Measurements from ENCODE around the gene ABCC4. TPM values are rescaled to one million over a fixed set of nuclear protein-coding genes. Genes with fewer than 3 reads are reported as not detected.
A peak's percentile ranks its signal among the peaks of the same experiment; 100 is the strongest.

ABCC4 gene
- total RNA-seq, 1 experiment from 2014 or later = 26.3 TPM

- BruUV-seq (replicated peaks) = no TSS peak
- Histone ChIP-seq H3K36me3 (ENCODE audit: control insufficient read depth in 1 of 2, insufficient read depth in 2 of 2, low read length in 2 of 2) (no peaks in the 10 kb centered on the region), H3K27ac (ENCODE audit: low read depth, low read length) (no peak overlapping the region), H3K9me3 (ENCODE audit: control insufficient read depth in 1 of 2, insufficient read depth in 1 of 2, low read depth in 1 of 2, low read length in 2 of 2) (no peaks in the 10 kb centered on the region), H3K79me2 (ENCODE audit: insufficient read depth, low read length) (peaks cover 67% of the 10 kb centered on the region), H3K27me3 (ENCODE audit: insufficient read depth, low read length) (no peaks in the 10 kb centered on the region), H2AFZ (ENCODE audit: low read depth, low read length, poor library complexity, severe bottlenecking) (no peak overlapping the region), H4K20me1 (ENCODE audit: insufficient read depth) (no peaks in the 10 kb centered on the region), H3K4me1 (ENCODE audit: control insufficient read depth in 1 of 2, insufficient read depth in 2 of 2, low read length in 2 of 2) (peaks cover 49 to 79% of the 10 kb centered on the region in 2 experiments), H3K9me2 (ENCODE audit: insufficient read depth) (no peaks in the 10 kb centered on the region), H3K4me3 (replicated peaks in 1 of 2; ENCODE audit: low read depth in 1 of 2, low read length in 2 of 2) (no peak overlapping the region), H3K9ac (ENCODE audit: low read length) (no peak overlapping the region), H3K4me2 (ENCODE audit: low read length) (peak overlapping the region; percentile 26)
- ChIA-PET POLR2A (no interaction called here), CTCF (no interaction called here), RAD21 (ENCODE audit: low non-redundant PET in 1 of 2, low total read pairs in 2 of 2, uncharacterized antibody in 2 of 2, unreplicated experiment in 2 of 2) (no interaction called here)
- ATAC-seq = no peak
- intact Hi-C loops (cut with micrococcal nuclease) = loop anchor here (5.0 kb wide), 1 partner anchor 39 kb away; no protein-coding TSS in a partner anchor
- TF ChIP-seq ZFX (IDR thresholded peaks at IDR 0.05) (no peak), EZH2phosphoT487 (IDR thresholded peaks at IDR 0.05; ENCODE audit: borderline replicate concordance) (no peak), ZBTB33 (IDR thresholded peaks at IDR 0.05; ENCODE audit: extremely low read depth, insufficient replicate concordance, low read length) (no peak), SIN3A (IDR thresholded peaks at IDR 0.05; ENCODE audit: low read depth) (no peak), CTCF (IDR thresholded peaks at IDR 0.05 in 2 of 3, conservative IDR thresholded peaks at IDR 0.05 in 1 of 3; ENCODE audit: borderline replicate concordance in 1 of 3, insufficient read depth in 1 of 3, low read depth in 2 of 3, low read length in 2 of 3) (no peak), RAD21 (IDR thresholded peaks at IDR 0.05; ENCODE audit: low read depth) (no peak), ZNF274 (IDR thresholded peaks at IDR 0.05; ENCODE audit: low read depth, low read length) (no peak), ELF1 (IDR thresholded peaks at IDR 0.05; ENCODE audit: borderline replicate concordance, low read depth) (no peak)
- DNase-seq (ENCODE audit: low read depth, low spot score) = no peak
These were observed 42.5 kb downstream of the ABCC4 start for GRCh38 chr13:95258619-95259194.
